HG03095 (cell line): ENCODE results near the gene SCT.

Experiments
- ATAC-seq: cut with Tn5 transposase; IDR thresholded peaks from one replicate; pipeline ENCODE4 v1.9.1; 2021; ENCODE audit warnings: moderate library complexity; ENCODE audit not compliant: unreplicated experiment

SCT gene

DNA sequence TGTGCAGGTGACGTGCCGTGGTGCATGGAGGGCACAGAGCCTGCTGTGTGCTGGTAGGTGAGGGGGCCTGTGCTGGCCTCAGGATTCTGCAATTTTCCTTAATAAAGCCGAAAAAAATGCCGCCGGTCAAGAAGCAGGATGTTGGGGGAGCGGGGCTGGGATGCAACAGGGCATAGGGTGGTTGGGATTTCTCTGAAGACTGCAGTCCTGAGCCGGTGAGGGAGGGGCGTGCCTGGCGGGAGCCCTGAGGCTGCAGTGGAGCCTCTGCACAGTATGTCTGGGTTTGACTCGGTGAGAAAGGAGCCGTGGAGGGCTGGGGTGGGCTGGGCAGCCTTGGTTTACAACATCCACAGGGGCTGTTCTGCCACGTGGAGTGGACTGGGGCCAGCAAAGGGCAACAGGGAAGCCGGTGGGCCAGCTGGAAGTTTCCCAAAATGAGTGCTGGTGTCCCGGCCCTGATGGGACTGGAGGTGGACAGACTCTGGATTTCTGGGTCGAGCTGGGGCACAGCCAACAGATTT lies 3.6 kb downstream of the SCT start:
- no peak for ATAC-seq

DNA sequence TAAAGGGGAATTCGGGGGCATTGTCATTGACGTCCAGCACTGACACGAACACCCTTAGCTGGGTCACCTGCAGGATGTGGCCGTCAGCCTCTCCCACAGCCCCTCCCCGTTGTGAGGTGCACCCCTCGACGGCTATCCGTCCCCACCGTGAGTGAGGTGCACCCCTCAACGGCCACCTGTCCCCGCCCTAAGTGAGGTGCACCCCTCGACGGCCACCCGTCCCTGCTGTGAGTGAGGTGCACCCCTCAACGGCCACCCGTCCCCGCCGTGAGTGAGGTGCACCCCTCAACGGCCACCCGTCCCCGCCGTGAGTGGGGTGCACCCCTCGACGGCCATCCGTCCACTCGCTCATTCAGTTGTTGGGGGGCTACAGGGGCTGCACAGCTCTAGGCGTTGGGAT lies 5.1 kb downstream of the SCT start:
- no peak for ATAC-seq

DNA sequence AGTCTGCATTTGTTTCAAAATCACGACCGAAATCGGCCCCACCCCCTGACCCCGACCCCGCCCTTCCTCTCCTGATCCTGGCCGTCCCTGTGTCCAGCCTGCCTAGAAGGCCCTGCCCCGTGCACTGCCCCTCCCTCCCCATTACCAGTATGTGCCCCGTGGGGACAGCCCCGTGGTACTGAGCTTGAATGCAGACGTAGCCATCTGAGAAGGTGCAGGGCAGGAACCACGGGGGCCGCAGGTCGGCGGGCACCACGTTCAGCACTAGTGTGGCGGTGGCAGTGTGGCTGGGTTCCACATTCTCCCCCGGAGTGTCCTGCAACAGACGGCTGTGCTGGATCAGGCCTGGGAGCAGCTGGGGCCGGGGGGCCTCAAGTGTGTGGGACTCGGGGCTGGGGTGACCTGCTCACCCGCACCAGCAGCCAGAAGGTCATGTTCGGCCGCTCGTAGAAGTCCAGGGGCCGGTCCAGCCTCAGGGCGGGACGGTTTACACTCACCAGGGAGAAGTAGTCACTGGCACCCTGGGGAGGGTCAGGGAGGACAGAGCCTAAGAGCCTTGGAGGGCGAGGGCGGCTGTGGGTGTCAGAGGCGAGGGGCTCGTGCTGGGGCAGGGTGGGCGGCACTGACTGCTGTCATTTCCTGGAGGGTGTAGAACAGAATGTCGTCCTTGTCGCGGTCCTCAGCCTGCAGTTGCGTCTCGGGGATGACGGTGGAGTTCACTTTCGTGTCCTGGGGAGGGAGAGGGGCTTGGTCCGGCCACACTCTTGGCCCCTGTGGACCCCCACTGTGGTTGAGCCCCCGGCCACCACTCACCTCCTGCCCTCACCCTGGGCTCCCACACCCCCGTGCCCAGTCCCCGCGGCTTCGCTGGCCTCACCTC lies 5.8 kb downstream of the SCT start:
- no peak for ATAC-seq

DNA sequence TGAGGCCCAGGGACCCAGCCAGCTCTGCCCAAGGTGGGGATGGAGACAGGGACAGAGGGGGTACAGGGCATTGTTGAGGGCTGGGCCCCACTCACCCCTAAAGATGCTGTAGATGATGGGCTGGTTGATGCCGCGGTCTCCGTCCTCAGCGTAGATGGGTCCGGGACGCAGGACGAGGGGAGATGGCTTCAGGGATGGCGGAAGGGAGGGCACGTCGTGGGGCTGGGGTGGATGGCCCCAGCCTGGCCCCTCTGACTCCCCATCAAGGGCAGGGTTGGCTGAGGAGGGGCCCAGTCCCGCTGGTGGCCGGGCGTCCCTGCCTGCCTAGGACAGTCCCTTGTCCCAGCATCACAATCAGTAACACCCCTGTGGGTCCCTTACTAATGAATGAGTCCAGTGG lies 6.8 kb downstream of the SCT start:
- no peak for ATAC-seq

DNA sequence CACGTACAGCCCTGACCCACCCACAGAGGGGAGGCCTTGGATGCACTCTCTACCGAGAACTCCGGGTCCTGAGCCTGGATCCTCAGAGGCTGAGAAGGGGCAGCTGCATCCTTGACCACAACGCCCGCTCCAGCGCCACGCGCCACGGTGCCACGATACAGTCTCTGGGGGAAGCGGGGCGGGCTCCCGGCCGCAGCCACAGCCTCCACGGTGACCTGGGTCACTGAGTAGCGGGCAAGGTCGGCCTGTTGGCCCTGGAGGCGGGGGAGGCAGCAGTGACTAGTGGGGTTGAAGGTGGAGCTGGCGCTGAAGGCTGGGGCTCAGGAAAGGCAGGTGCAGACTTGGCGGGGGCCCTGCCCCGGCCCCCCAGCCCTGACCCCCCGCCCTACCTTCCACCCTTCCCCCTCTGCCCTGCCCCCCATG lies 7.3 kb downstream of the SCT start:
- no peak for ATAC-seq

- no peak for ATAC-seq
These were observed 7.9 kb downstream of the SCT start for GRCh38 chr11:618856-619627.

- ATAC-seq, result no peak
These were observed 8.9 kb downstream of the SCT start for GRCh38 chr11:617912-618682.

GRCh38 chr11:617199-617911 lies 9.6 kb downstream of the SCT start:
- no peak for ATAC-seq

DNA sequence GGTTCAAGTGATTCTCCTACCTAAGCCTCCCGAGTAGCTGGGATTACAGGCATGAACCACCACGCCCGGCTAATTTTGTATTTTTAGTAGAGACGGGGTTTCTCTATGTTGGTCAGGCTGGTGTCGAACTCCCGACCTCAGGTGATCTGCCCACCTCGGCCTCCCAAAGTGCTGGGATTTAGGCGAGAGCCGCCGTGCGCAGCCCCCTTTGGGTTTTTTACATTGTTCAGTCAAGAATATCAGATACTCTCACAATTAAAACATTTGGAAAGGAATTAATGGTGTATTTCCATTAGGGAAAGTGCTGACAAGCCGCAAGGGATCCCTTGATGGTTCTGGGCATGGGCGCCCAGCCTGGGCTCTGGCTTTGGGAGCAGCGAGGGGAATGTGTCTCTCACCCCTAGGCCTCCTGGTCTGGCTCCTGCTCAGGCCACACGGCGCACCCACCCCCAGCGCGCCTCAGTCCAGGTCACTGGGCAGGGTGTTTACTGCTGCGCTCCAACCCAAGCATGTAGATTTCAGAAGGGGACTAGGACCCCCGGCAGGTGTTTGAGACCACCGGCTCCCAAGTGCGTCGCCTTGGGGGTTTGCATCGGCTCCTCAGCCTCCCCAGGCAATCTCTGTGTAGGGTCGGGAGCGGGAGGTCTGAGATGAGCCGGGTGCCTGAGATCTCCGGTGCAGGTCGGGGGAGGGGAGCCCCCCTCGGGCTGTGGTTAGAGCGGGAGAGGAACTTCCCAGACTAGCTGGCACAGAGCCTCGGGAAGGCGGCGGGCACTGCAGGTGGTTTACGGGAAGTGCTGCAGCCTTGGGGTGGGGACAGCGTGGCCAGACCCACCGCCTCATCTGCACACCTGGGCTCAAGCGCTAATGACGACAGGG lies 10.4 kb downstream of the SCT start:
- ATAC-seq, result no peak

DNA sequence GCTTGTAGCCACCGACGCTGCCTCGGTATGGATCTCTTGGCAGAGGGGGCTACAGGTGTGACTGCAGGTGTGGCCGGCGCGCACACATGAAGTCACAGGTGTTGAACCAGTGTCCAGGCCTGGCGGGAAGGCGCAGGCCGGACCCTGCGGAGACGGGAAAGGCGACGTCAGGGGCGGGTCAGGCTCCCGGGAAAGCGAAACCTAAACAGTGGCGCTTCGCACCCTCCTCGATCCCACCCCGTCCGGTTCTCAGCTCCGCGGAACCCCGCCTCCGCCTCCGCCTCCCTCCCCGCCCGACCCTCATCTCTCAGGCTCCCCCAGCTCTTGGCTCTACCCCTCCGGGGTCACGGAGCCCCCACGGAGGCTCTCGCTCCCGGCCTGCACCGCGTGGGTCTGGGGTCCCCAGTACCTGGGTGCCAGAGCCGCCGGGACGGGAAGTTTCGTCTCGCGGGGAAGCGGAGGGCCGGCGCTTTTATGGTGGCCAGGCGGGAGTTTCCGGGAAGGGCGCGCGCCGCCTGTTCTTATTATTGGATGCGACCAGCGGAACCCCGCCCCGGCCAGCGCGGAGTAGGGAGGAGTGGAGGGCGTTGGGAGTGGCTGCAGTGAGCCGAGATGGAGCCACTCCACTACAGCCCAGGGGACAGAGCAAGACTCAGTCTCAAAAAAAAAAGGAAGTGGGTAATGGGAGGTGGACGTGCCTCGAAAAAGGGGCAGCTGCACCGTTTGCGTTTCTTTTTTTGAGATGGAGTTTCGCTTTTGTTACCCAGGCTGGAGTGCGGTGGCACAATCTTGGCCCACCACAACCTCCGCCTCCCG lies 11.3 kb downstream of the SCT start, which contains the start of gene IRF7:
Gene IRF7, minus strand, starts transcription at position 447 of the 816 bp plus-strand sequence. CDS start 586 bp downstream, outside the sequence.
- peak; percentile 61 for ATAC-seq

GRCh38 chr11:614623-615503 lies 12.1 kb downstream of the SCT start:
- no peak for ATAC-seq

- ATAC-seq, result no peak
These were observed 12.9 kb downstream of the SCT start for GRCh38 chr11:614021-614622.

- ATAC-seq, result no peak
These were observed 13.5 kb downstream of the SCT start for GRCh38 chr11:613369-613968.

- no peak for ATAC-seq
These were observed 14.1 kb downstream of the SCT start for GRCh38 chr11:612961-613300.

DNA sequence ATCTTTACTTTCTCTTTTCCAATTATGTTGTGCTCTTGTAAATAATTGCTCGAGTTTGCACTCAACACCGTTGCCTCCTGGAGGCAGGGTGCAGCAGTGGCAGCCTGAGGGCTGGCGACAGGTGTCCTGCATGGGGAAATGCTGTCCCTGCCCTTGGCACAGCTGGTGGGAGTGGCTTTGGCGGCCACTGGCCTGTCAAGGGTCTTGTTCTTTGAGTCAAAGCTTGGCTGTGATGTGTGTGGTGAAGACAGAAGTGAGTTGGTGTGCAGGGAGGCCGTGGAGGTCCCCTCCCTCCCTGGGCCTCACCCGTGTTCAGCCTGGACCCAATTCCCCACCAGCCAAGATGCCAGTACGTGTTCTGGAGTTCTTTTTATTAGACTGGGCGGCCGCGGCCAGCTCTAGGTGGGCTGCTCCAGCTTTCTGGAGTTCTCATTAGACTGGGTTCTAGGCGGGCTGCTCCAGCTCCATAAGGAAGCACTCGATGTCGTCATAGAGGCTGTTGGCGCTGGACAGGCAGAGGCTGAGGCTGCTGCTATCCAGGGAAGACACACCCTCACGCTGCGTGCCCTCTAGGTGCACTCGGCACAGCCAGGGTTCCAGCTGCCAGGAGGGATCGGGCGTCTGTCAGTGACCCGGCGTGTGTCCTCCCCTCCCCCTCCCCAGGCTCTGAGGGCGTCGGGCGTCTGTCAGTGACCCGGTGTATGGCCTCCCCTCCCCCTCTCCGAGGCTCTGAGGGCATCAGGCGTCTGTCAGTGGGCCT lies 14.6 kb downstream of the SCT start:
- no peak for ATAC-seq
